Measurements from ENCODE around the gene ATP13A3. TPM values are rescaled to one million over a fixed set of nuclear protein-coding genes. Genes with fewer than 3 reads are reported as not detected.

The ATP13A3 gene
- total and polyA plus RNA-seq, 10 donors = 10.3 to 142 (median 81.6) TPM

GRCh38 chr3:194389269-194389668 lies 97.5 kb downstream of the ATP13A3 start:
- Histone ChIP-seq H3K4me1 (no peaks in the 10 kb centered on the region), H3K27ac (no peak overlapping the region), H3K36me3 (no peaks in the 10 kb centered on the region), H3K4me3 (no peak overlapping the region), H3K9me3 (peaks cover 0 to 14% (median 9%) of the 10 kb centered on the region in 8 donors), H3K27me3 (replicated peaks in 1 of 7) (peaks cover 0 to 18% (median 0%) of the 10 kb centered on the region in 7 donors)
- DNase-seq = no peak
- 83 to 97% (median 92%) methylated on average over 8 of the region's 8 CpGs for WGBS, 5 donors
- intact Hi-C loops (cut with DNase I; ENCODE audit: low total_unique reads) = no loop called here
- TF ChIP-seq POLR2A (IDR thresholded peaks at IDR 0.05) (no peak), POLR2AphosphoS5 (IDR thresholded peaks at IDR 0.05) (no peak), CTCF (IDR thresholded peaks at IDR 0.05 in 8 of 11, conservative IDR thresholded peaks at IDR 0.05 in 3 of 11) (no peak)

- Histone ChIP-seq H3K4me1 (no peaks in the 10 kb centered on the region), H3K9me3 (peaks cover 0 to 14% (median 9%) of the 10 kb centered on the region in 8 donors), H3K4me3 (no peak overlapping the region), H3K27ac (no peak overlapping the region), H3K36me3 (no peaks in the 10 kb centered on the region), H3K27me3 (replicated peaks in 1 of 7) (peaks cover 0 to 22% (median 0%) of the 10 kb centered on the region in 7 donors)
- intact Hi-C loops (cut with DNase I; ENCODE audit: low total_unique reads) = no loop called here
- no peak for DNase-seq
- WGBS, 5 donors = 90 to 97% (median 94%) methylated on average over 8 of the region's 8 CpGs
- TF ChIP-seq CTCF (IDR thresholded peaks at IDR 0.05 in 8 of 11, conservative IDR thresholded peaks at IDR 0.05 in 3 of 11) (no peak), POLR2A (IDR thresholded peaks at IDR 0.05) (no peak), POLR2AphosphoS5 (IDR thresholded peaks at IDR 0.05) (no peak)
Observed at GRCh38 chr3:194387926-194388418, 98.8 kb downstream of the ATP13A3 start.

GRCh38 chr3:194387276-194387675 lies 99.5 kb downstream of the ATP13A3 start:
- 85 to 99% (median 93%) methylated on average over 6 of the region's 6 CpGs for WGBS, 5 donors
- Histone ChIP-seq H3K27ac (no peak overlapping the region), H3K36me3 (no peaks in the 10 kb centered on the region), H3K27me3 (replicated peaks in 1 of 7) (peaks cover 0 to 22% (median 0%) of the 10 kb centered on the region in 7 donors), H3K9me3 (peaks cover 0 to 14% (median 9%) of the 10 kb centered on the region in 8 donors), H3K4me1 (no peaks in the 10 kb centered on the region), H3K4me3 (no peak overlapping the region)
- no peak for TF ChIP-seq POLR2A (IDR thresholded peaks at IDR 0.05)
- no peak for TF ChIP-seq CTCF (IDR thresholded peaks at IDR 0.05 in 8 of 11, conservative IDR thresholded peaks at IDR 0.05 in 3 of 11)
- no peak for TF ChIP-seq POLR2AphosphoS5 (IDR thresholded peaks at IDR 0.05)
- DNase-seq = no peak
- intact Hi-C loops (cut with DNase I; ENCODE audit: low total_unique reads) = no loop called here

GRCh38 chr3:194386648-194387047 lies 100.2 kb downstream of the ATP13A3 start:
- Histone ChIP-seq H3K27ac (no peak overlapping the region), H3K36me3 (no peaks in the 10 kb centered on the region), H3K4me3 (no peak overlapping the region), H3K4me1 (no peaks in the 10 kb centered on the region), H3K27me3 (replicated peaks in 1 of 7) (peaks cover 0 to 25% (median 0%) of the 10 kb centered on the region in 7 donors), H3K9me3 (peaks cover 0 to 14% (median 9%) of the 10 kb centered on the region in 8 donors)
- intact Hi-C loops (cut with DNase I; ENCODE audit: low total_unique reads) = no loop called here
- WGBS, 5 donors = 55 to 71% (median 61%) methylated on average over 7 of the region's 7 CpGs
- no peak for DNase-seq
- TF ChIP-seq POLR2A (IDR thresholded peaks at IDR 0.05) (no peak), CTCF (IDR thresholded peaks at IDR 0.05 in 8 of 11, conservative IDR thresholded peaks at IDR 0.05 in 3 of 11) (no peak), POLR2AphosphoS5 (IDR thresholded peaks at IDR 0.05) (no peak)

Data from spleen (tissue), 11 donors.